Left ventricle myocardium inferior (tissue), 1 donor: ENCODE measurements around the gene UGT1A9. TPM values are rescaled to one million over a fixed set of nuclear protein-coding genes. Genes with fewer than 3 reads are reported as not detected.

ENCODE experiments used
- DNase-seq: peaks from one replicate; pipeline ENCODE4 v3.0.0-alpha.2; 2020
- H3K27ac ChIP-seq: fragments of 200-600 bp; replicated peaks from 2 replicates; pipeline ENCODE4 v1.8.0; 2021
- H3K27me3 ChIP-seq: fragments of 200-600 bp; 2 replicates; pipeline ENCODE4 v1.8.0; 2021; ENCODE audit warnings: low read depth
- H3K36me3 ChIP-seq: fragments of 200-600 bp; 2 replicates; pipeline ENCODE4 v1.8.0; 2021
- H3K4me1 ChIP-seq: fragments of 200-600 bp; 2 replicates; pipeline ENCODE4 v1.8.0; 2021
- H3K4me3 ChIP-seq: fragments of 200-600 bp; 2 replicates; pipeline ENCODE4 v1.8.0; 2021; ENCODE audit warnings: mild to moderate bottlenecking, moderate library complexity
- H3K9me3 ChIP-seq: fragments of 200-600 bp; replicated peaks from 2 replicates; pipeline ENCODE4 v1.8.0; 2021
- intact Hi-C: fragments of 100-400 bp; cut with micrococcal nuclease; formaldehyde crosslinking; loops from one replicate; pipeline ENCODE4 v1.11.0; 2022
- total RNA-seq: library from RNA; stranded (reverse); fragmentation: NEBNext Ultra II Directional; extraction: Animal tissue kit (Norgen Biotek cat#: 25700); gene quantifications from one replicate; pipeline ENCODE4 v1.2.1, GENCODE V29; 2021
- TF ChIP-seq, protein P1 (sequence below): fragments of 200-600 bp; IDR thresholded peaks from 2 replicates; pipeline ENCODE4 v1.8.0; 2021; ENCODE audit warnings: antibody characterized with exemption, mild to moderate bottlenecking, borderline replicate concordance
- donor health status: DM: no; HTN: yes; CAD: no; lungs with severe emphysema.

UGT1A9 gene
- total RNA-seq, 1 donor from 2014 or later, result not detected

GRCh38 chr2:233807215-233807865, 135.6 kb downstream of the UGT1A9 start:
- Histone ChIP-seq H3K27ac (no peak overlapping the region), H3K27me3 (peaks cover 77% of the 10 kb centered on the region), H3K9me3 (no peaks in the 10 kb centered on the region), H3K4me3 (no peak overlapping the region), H3K36me3 (no peaks in the 10 kb centered on the region), H3K4me1 (no peaks in the 10 kb centered on the region)
- no peak for DNase-seq
- TF ChIP-seq, protein P1, sequence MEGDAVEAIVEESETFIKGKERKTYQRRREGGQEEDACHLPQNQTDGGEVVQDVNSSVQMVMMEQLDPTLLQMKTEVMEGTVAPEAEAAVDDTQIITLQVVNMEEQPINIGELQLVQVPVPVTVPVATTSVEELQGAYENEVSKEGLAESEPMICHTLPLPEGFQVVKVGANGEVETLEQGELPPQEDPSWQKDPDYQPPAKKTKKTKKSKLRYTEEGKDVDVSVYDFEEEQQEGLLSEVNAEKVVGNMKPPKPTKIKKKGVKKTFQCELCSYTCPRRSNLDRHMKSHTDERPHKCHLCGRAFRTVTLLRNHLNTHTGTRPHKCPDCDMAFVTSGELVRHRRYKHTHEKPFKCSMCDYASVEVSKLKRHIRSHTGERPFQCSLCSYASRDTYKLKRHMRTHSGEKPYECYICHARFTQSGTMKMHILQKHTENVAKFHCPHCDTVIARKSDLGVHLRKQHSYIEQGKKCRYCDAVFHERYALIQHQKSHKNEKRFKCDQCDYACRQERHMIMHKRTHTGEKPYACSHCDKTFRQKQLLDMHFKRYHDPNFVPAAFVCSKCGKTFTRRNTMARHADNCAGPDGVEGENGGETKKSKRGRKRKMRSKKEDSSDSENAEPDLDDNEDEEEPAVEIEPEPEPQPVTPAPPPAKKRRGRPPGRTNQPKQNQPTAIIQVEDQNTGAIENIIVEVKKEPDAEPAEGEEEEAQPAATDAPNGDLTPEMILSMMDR, result no peak
- intact Hi-C loops, result no loop called here

GRCh38 chr2:233807966-233808935, 136.6 kb downstream of the UGT1A9 start:
- Histone ChIP-seq H3K4me1 (no peaks in the 10 kb centered on the region), H3K9me3 (no peaks in the 10 kb centered on the region)
- intact Hi-C loops, result no loop called here

DNA sequence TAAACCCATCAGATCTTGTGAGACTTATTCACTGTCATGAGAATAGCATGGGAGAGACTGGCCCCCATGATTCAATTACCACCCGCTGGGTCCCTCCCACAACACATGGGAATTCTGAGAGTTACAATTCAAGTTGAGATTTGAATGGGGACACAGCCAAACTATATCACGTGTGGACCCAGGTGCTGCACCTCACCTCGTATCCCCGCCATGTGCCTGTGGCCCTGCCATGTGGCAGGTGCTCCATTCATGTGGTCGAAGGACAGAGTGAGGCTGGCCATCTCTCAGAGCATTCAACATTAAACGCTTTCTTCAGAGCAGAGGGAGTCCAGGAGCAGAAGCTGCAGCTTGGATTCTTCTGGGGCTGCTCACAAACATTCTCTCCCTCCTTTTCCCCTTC, 138.7 kb downstream of the UGT1A9 start:
- Histone ChIP-seq H3K27me3 (peaks cover 51% of the 10 kb centered on the region), H3K36me3 (no peaks in the 10 kb centered on the region), H3K27ac (no peak overlapping the region), H3K9me3 (peaks cover 3% of the 10 kb centered on the region), H3K4me3 (no peak overlapping the region), H3K4me1 (no peaks in the 10 kb centered on the region)
- intact Hi-C loops, result no loop called here
- no peak for DNase-seq
- TF ChIP-seq, protein P1, result no peak

More at GRCh38 chr2:233807966-233808935, 136.6 kb downstream of the UGT1A9 start:
- TF ChIP-seq, protein P1, result no peak
- no peak overlapping the region for H3K4me3 ChIP-seq
- H3K27ac ChIP-seq, result no peak overlapping the region
- no peak for DNase-seq
- no peaks in the 10 kb centered on the region for H3K36me3 ChIP-seq
- H3K27me3 ChIP-seq, result peaks cover 69% of the 10 kb centered on the region

DNA sequence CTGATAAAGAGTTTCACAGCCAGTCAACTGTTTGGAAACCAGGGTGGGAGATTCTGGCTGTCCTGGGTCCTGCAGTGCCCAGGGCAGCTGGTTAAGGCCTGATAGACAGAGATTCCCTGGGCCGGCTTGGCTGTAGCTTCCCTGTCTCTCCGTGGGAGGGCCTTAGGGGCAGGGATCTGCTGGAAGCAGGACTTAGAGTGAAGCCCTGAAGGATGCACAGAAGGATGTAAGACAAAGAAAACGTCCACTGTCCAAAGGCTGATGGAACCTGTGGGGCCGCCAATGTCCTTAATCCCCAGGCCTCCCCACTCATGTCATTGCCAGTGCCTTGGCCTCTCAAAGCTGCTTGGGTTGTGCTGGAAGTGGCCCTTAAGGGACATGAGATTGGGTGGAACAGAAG, 139.4 kb downstream of the UGT1A9 start:
- no peaks in the 10 kb centered on the region for H3K36me3 ChIP-seq
- intact Hi-C loops, result no loop called here
- no peak for DNase-seq

DNA sequence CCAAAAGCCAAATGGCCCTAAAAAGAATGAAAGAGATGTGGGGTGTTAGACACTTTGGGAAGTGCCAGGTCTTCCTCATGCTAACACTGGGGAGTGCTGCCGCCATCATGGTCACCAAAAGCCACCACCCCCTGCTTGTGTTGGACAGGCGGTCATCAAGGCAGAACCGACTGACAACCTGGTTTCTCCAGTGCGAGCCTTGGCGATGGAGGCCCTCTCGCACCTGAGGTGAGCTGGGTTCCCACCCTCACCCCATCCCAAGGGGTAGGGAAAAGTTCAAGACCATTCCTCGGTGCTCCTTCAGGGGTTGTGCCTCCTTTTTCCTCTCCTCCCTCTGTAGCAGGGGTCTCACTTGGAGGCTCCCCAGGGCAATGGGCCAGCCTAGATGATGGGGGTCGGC, 140.0 kb downstream of the UGT1A9 start:
- Histone ChIP-seq H3K27me3 (peaks cover 51% of the 10 kb centered on the region), H3K4me1 (no peaks in the 10 kb centered on the region), H3K27ac (no peak overlapping the region), H3K36me3 (no peaks in the 10 kb centered on the region), H3K9me3 (peaks cover 11% of the 10 kb centered on the region), H3K4me3 (no peak overlapping the region)
- intact Hi-C loops, result no loop called here
- no peak for DNase-seq
- TF ChIP-seq, protein P1, result no peak

More for the DNA sequence above, 139.4 kb downstream of the UGT1A9 start:
- Histone ChIP-seq H3K27ac (no peak overlapping the region), H3K9me3 (peaks cover 6% of the 10 kb centered on the region), H3K4me1 (no peaks in the 10 kb centered on the region), H3K4me3 (no peak overlapping the region), H3K27me3 (peaks cover 51% of the 10 kb centered on the region)
- TF ChIP-seq, protein P1, result no peak
